HL-60 (cell line): ENCODE results near the gene MED31.

Experiments used
- DNase-seq, 2 experiments: peaks; one replicate each; pipeline ENCODE4 v3.0.0-alpha.2; 2010 to 2020; ENCODE audit warnings: low read depth in 1 of 2, low spot score in 1 of 2
- H3K27ac ChIP-seq: fragments of 250-450 bp; sonication (Bioruptor Pico); replicated peaks from 2 replicates; pipeline ENCODE4 v1.5.1; 2020; ENCODE audit warnings: mild to moderate bottlenecking, moderate library complexity
- H3K27me3 ChIP-seq: fragments of 250-450 bp; sonication (Bioruptor Pico); 2 replicates; pipeline ENCODE4 v1.5.1; 2021; ENCODE audit warnings: mild to moderate bottlenecking, moderate library complexity; ENCODE audit not compliant: insufficient read depth, poor library complexity, severe bottlenecking
- H3K4me3 ChIP-seq: replicated peaks from 2 replicates; pipeline ENCODE4 v1.5.1; 2011; ENCODE audit warnings: mild to moderate bottlenecking, control low read depth, low read length; ENCODE audit not compliant: insufficient read depth
- GABPA ChIP-seq: IDR thresholded peaks from 2 replicates; pipeline ENCODE4 v1.6.1; 2012; ENCODE audit warnings: low read depth
- POLR2AphosphoS5 ChIP-seq: IDR thresholded peaks from 2 replicates; pipeline ENCODE4 v1.6.1; 2012; ENCODE audit warnings: low read depth
- SPI1 ChIP-seq: IDR thresholded peaks from 2 replicates; pipeline ENCODE4 v1.6.1; 2012; ENCODE audit warnings: low read depth, mild to moderate bottlenecking, borderline replicate concordance
- TF ChIP-seq, protein P1 (sequence below): IDR thresholded peaks from 2 replicates; pipeline ENCODE4 v1.6.1; 2012; ENCODE audit warnings: low read depth; ENCODE audit not compliant: insufficient replicate concordance
- TF ChIP-seq, protein P2 (sequence below): IDR thresholded peaks from one replicate; pipeline ENCODE4 v1.5.1; 2011; ENCODE audit warnings: low read length, control low read depth, inconsistent platforms; ENCODE audit not compliant: insufficient read depth

Gene MED31

DNA sequence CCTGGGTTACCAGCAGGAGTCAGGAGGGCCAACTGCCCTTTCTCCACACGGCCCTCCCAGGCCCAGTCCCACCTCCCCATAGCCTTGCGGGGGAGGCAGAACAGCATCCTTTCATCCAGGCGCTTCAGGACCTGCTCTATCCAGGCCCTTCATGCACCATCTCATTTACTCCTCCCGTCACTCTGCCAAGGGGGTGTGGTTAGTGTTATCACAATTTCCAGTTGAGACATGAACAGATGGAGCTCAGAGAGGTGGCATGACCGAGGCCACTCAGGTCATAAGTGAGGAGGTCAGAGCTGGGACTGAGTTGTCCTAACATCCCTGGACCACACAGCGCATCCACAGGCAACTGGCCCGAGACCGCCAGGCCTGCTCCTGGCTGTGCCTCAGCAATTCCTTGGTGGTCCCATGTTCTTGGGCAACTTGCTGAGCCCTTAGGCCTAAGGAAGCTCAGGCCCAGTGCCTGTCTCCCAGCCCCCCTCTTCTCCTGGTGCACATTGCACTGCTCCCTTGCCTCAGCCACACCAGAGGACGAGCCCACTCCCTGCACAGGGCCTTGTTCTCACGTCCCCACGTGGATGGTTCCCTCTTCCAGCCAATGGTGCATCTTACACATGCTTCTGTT lies 23.9 kb upstream of the MED31 start:
- TF ChIP-seq POLR2AphosphoS5 (no peak), SPI1 (no peak), GABPA (no peak)
- TF ChIP-seq, protein P1, sequence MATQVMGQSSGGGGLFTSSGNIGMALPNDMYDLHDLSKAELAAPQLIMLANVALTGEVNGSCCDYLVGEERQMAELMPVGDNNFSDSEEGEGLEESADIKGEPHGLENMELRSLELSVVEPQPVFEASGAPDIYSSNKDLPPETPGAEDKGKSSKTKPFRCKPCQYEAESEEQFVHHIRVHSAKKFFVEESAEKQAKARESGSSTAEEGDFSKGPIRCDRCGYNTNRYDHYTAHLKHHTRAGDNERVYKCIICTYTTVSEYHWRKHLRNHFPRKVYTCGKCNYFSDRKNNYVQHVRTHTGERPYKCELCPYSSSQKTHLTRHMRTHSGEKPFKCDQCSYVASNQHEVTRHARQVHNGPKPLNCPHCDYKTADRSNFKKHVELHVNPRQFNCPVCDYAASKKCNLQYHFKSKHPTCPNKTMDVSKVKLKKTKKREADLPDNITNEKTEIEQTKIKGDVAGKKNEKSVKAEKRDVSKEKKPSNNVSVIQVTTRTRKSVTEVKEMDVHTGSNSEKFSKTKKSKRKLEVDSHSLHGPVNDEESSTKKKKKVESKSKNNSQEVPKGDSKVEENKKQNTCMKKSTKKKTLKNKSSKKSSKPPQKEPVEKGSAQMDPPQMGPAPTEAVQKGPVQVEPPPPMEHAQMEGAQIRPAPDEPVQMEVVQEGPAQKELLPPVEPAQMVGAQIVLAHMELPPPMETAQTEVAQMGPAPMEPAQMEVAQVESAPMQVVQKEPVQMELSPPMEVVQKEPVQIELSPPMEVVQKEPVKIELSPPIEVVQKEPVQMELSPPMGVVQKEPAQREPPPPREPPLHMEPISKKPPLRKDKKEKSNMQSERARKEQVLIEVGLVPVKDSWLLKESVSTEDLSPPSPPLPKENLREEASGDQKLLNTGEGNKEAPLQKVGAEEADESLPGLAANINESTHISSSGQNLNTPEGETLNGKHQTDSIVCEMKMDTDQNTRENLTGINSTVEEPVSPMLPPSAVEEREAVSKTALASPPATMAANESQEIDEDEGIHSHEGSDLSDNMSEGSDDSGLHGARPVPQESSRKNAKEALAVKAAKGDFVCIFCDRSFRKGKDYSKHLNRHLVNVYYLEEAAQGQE, result no peak
- TF ChIP-seq, protein P2, sequence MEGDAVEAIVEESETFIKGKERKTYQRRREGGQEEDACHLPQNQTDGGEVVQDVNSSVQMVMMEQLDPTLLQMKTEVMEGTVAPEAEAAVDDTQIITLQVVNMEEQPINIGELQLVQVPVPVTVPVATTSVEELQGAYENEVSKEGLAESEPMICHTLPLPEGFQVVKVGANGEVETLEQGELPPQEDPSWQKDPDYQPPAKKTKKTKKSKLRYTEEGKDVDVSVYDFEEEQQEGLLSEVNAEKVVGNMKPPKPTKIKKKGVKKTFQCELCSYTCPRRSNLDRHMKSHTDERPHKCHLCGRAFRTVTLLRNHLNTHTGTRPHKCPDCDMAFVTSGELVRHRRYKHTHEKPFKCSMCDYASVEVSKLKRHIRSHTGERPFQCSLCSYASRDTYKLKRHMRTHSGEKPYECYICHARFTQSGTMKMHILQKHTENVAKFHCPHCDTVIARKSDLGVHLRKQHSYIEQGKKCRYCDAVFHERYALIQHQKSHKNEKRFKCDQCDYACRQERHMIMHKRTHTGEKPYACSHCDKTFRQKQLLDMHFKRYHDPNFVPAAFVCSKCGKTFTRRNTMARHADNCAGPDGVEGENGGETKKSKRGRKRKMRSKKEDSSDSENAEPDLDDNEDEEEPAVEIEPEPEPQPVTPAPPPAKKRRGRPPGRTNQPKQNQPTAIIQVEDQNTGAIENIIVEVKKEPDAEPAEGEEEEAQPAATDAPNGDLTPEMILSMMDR, result no peak
- no peak for DNase-seq
- no peak overlapping the region for H3K27ac ChIP-seq
- no peaks in the 10 kb centered on the region for H3K27me3 ChIP-seq
- no peak overlapping the region for H3K4me3 ChIP-seq

DNA sequence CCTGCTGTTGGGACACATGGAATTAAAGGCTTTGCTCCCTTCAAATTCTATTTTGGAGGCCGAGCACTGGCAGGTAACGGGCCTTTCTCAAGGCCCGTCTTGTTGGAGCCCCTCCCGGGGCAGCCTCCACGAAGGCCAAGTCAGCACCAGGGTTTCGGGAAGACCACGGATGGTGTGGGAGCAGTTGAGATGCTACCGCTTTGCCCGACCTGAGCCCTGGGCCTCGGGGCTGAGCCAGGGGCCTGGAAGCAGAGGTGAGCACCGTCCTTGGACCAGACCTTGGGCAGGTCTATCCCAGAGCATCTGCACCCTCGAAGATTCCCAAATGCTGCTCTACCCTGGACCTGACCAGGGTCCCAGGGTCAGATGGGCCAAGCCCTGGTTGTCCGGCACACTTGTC lies 23.2 kb upstream of the MED31 start:
- no peak overlapping the region for H3K27ac ChIP-seq
- H3K4me3 ChIP-seq, result no peak overlapping the region
- no peak for DNase-seq
- H3K27me3 ChIP-seq, result no peaks in the 10 kb centered on the region
- TF ChIP-seq, protein P2, result no peak
- TF ChIP-seq POLR2AphosphoS5 (no peak), GABPA (no peak), SPI1 (no peak)
- TF ChIP-seq, protein P1, result no peak

DNA sequence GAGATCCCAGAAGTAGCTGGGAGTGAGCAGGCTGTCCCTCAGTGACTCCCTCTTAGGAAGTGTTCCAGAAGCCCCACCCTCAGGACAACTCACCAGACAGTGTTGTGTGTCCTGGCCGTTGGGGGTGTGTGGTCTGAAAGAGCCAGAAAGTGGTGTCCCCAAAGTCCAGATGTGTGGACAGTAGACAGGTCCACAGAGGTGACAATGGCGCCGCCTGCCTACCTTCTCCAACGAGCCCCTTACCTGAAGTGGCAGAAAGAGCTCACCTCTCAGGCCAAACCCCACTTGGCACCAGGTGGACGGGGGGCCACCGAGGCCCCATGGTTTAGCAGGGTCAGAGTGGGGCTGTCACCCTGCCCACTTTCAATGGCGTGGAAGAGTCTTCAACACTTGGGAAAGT lies 20.0 kb upstream of the MED31 start:
- TF ChIP-seq POLR2AphosphoS5 (no peak), GABPA (no peak), SPI1 (no peak)
- TF ChIP-seq, protein P1, result no peak
- DNase-seq, result no peak
- Histone ChIP-seq H3K4me3 (no peak overlapping the region), H3K27ac (no peak overlapping the region), H3K27me3 (peaks cover 2% of the 10 kb centered on the region)
